Left renal cortex interstitium (tissue), 4 donors: ENCODE measurements around the gene HRH3. TPM values are rescaled to one million over a fixed set of nuclear protein-coding genes. Genes with fewer than 3 reads are reported as not detected.

Experiments used
- DNase-seq, 4 donors: peaks; one replicate each; pipeline ENCODE4 v3.0.0-alpha.2; 2013; ENCODE audit warnings: low read depth in 4 of 4, low spot score in 2 of 4, missing footprints in 1 of 4
- polyA plus RNA-seq, 4 donors: library from polyadenylated mRNA; unstranded; fragments of 120-200 nt; gene quantifications; one replicate each; pipeline ENCODE4 v1.2.1, GENCODE V29; 2013; ENCODE audit not compliant: insufficient read length in 4 of 4

The HRH3 gene
- polyA plus RNA-seq, 4 donors = 0.08 to 0.21 (median 0.14) TPM; not detected in 1

DNA sequence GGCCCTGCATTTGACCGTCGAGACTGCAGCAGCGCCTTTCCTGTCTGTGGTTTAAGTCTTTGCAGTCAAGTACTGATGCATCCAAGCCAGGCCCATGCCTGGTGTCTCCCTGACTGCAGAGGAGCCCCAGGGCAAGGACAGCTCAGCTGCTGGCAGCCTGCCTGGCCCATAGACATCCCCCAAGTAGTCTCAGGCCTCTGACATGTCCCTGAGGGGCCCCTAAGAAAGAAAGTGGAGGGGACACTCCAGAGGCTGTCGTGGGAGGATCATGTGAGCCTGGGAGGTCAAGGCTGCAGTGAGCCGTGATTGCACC is 18.0 kb downstream of the HRH3 start:
- no peak for DNase-seq

DNA sequence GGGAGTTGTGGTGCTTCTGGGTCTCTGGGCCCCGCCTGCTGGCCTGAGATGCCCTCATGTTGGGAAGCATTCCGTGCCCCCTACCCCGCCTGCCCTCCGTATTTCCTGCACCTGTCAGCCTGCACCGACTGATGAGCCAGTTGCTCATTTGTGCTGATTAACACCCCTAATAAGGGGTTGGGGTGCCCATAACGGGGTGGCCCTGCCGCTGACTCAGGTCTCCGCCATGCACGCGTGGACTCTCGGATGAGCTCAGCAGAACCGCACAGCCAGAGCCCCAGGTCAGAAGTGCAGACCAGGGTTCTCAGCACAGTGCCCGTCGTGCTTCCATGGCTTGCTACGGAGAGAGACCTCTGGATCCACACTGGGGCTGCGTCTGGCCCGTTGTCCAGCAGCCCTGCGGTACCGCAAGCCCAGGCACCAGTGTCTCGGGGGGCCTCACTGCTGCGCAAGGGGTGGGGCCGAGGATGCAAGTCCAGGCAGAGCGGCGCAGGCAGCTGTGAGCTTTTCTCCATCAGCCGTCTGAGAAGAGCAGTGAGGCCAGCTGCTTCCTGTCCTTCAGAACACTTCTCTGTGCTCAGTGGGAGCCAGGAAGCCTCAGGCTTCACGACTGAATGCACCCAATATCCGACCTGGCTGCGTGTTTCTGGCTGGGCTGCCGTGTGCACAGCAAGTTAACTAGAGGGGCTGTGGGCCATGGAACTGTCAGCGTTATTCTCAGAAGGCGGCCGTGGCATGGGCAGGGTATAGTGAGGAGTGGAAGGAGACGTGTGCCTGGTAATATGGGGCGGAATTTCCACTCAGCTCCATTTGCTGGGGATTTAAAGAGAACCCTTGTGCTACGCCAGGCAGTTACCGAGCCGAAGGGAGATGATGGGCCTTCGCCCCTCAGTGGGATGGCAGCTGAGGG is 18.6 kb downstream of the HRH3 start:
- DNase-seq = no peak

DNA sequence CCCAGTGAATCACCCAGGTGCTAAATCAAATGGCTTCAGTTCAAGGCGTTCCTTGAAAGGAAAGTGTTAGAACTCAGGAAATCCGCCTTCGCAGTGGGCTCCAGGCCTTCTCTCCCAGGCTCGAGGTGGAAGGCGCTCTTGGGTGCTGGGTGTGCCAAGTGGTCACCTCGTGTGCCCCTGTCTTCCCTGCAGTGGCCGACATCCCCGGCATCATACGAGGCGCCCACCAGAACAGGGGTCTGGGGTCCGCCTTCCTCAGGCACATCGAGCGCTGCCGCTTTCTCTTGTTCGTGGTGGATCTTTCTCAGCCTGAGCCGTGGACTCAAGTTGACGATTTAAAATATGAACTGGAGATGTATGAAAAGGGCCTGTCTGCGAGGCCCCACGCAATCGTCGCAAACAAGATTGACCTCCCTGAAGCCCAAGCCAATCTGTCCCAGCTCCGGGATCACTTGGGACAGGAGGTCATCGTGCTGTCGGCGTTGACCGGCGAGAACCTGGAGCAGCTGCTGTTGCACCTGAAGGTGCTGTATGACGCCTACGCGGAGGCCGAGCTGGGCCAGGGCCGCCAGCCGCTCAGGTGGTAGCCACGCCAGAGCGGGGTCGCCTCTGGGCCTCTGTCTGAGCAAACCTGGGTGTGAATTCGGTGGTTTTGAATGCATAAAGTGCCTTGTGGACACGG is 19.4 kb downstream of the HRH3 start:
- DNase-seq = no peak

DNA sequence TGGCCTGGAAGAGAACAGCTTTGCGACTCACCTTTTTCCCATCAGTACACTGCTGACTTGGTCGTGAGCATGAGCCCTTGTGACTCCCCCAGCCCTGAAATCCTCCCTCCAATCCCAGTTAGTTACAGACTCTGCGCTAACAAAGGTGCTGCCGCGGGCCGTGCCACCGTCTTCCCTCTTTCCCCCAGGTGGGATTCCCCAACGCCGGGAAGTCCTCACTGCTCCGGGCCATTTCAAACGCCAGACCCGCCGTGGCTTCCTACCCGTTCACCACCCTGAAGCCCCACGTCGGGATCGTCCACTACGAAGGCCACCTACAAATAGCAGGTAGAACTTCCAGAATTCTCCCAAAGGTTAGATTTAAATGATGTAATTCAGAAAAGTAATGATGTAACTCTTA is 21.1 kb downstream of the HRH3 start:
- no peak for DNase-seq

DNA sequence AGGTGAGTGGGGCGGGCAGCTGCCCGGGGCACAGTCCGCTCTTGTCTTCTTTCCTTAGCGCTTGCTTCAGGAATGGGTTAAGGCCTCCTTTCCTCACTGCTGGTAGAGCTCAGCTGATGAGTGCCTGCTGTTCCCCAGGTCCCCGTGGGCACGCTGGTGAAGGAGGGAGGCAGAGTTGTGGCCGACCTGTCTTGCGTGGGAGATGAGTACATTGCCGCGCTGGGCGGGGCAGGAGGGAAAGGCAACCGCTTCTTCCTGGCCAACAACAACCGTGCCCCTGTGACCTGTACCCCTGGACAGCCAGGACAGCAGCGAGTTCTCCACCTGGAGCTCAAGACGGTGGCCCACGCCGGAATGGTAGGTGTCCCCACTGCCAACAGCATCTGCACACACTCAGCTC is 21.6 kb downstream of the HRH3 start:
- no peak for DNase-seq

DNA sequence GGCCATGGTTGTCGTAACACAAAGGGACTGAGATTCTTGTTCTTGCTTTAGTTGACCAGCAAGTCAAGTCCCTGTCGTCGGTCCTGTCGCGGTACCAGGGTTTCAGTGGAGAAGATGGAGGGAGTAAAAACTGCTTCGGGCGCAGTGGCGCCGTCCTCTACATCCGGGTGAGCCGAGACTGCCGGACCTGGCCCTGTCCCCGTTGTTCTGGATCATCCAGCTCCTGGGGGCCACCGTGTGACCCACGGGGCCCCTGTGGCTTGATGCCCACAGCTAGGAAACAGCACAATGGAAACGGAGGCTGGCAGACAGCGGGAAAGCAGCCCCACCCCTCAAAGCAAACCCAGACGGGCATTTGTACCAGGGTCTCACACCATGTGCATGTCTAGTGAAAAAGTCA is 22.3 kb downstream of the HRH3 start:
- DNase-seq = no peak

DNA sequence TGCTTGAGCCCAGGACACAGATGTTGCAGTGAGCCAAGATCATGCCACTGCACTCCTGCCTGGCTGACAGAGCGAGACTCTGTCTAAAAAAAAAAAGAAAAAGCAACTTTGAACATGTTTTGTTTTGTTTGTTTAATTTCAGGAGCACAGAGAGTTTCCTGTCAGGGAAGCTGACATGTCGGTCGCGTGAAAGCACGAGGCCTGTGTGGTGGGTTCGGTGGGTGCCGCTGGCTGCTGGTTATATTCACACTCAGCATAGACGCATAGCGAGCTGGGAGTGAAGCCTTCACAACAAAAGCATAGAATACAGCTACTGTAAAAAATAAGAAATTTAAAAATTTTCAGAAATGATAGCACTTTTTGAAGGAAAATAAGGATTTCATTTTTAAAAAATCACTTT is 22.8 kb downstream of the HRH3 start:
- DNase-seq = no peak

DNA sequence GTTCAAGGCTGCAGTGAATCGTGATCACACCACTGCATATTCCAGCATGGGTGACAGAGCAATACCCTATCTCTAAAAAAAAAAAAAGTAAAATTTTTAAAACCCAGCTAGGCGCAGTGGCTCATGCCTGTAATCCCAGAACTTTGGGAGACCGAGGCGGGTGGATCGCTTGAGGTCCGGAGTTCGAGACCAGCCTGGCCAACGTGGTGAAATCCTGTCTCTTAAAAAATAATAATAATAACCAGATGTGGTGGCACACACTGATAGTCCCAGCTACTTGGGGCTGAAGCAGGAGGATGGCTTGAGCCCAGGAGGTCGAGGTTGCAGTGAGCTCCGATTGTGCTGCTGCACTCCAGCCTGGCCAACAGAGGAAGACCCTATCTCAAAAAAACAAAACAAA is 23.8 kb downstream of the HRH3 start:
- DNase-seq = no peak

DNA sequence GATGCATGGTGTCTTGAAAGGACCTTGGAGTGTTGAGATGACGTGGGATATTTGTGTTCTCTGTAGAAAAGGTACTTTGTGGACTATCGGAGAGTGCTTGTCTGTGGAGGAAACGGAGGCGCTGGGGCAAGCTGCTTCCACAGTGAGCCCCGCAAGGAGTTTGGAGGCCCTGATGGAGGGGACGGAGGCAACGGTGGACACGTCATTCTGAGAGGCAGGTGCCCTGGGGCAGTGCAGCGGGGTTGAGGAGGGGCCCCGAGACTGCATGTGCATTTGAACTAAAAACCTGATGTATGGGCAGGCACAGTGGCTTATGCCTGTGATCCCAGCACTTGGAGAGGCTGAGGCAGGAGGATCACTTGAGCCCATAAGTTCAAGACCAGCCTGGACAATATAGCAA is 24.3 kb downstream of the HRH3 start:
- no peak for DNase-seq

DNA sequence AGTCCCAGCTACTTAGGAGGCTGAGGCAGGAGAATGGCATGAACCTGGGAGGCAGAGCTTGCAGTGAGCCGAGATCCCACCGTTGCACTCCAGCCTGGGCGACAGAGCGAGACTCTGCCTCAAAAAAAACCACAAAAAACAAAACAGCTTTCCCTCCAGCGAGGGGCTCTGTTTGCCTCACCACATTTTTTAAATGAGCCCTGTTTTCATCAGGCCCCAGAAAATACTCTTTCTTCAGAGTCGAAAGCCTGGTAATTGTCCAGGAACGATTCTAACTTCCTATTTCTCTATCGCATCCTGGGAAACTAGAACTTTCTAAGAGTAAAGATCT is 25.0 kb downstream of the HRH3 start:
- DNase-seq = no peak

DNA sequence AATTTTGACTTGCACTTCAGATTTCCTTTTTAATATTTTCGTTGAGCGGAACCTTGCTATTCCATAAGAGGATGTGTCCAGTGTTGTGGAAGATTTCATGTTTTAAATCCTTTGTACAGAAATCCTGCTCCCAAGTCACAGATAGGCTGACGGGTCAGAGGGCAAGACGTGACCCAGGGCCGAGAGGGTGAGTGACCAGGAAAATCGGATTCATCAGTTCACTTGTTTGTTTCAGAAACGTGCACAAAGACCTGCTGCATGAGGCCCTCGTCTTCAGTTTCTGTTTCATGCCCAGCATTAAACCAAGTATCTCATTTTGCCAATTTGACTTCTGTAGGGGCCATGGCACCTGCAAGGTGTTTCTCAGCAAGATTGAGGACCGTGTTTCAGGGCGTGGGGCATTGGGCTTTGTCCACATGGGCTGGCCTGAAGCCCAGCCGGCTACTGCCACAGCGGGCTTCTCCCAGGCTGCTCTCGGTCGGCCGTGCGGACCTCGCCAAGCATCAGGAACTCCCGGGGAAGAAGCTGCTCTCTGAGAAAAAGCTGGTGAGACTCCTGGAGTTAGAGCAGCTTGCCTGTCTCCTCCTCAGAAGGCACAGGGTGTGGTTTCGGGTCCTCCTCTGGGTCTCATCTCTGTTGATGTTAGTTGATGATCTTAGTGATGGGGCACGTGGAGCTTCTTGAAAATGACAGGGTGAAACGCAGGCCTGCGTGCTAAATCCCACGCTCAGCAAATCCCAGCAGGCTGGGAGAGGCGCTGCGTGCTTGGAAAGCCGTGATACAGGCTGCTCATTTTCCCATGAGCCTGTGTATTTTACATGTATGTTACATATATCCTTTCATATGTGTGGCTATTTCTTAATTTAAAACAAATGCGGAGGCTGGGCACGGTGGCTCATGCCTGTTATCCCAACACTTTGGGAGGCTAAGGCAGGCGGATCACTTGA is 26.7 kb downstream of the HRH3 start:
- DNase-seq = no peak

DNA sequence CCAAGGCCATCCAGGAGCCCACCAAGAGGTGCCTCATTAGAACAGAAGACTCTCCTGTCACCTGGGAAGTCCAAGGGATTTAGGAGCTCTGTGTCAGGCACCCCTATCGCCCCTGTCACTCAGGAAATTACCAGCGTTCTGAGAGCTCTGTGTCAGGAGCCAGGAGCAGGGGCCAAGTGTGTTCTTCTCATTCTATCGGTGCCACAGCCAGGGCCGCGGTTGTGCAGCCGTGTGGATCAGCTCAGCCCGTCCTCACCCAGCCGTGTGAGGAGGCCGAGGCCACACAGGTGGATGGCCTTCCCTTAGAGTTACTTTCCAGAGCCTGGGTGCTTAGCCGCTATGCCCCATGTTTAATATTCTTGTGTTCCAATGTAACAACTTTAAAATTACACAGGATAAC is 27.4 kb downstream of the HRH3 start:
- no peak for DNase-seq

DNA sequence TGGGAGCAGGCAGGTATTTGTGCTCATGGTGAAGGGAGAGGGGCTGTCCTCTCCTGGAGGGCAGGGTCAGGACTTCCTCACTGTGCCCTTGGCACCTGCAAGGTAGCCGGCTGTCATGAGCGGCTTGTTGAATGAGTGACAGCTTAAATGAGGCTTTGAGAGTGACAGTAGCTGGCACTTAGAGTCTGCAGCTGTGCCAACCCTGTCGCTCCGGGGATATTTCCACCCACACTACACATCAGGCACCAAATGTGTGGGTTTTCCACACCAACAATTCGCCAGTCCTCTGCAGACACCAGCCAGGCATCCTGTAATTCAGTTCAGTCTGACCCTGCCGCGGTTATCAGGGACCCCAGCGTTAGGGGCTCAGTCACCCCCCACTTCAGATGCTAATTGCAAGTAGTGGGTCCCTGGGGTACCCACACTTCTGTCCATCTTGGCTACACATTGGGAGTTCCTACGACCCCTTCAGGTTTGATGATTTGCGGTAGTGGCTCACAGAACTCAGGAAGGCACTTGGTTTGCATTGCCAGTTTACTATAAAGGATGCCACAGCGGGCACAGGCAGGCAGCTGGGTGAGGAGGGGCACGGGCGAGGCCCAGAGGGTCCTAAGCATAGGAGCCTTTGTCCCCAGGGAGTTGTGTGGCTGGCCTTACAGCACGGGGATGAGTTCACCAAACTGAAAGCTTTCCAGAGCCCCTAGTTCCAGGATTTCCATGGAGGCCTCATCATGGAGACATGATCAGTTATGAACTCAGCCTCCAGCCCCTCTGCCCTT is 28.1 kb downstream of the HRH3 start:
- DNase-seq = no peak

DNA sequence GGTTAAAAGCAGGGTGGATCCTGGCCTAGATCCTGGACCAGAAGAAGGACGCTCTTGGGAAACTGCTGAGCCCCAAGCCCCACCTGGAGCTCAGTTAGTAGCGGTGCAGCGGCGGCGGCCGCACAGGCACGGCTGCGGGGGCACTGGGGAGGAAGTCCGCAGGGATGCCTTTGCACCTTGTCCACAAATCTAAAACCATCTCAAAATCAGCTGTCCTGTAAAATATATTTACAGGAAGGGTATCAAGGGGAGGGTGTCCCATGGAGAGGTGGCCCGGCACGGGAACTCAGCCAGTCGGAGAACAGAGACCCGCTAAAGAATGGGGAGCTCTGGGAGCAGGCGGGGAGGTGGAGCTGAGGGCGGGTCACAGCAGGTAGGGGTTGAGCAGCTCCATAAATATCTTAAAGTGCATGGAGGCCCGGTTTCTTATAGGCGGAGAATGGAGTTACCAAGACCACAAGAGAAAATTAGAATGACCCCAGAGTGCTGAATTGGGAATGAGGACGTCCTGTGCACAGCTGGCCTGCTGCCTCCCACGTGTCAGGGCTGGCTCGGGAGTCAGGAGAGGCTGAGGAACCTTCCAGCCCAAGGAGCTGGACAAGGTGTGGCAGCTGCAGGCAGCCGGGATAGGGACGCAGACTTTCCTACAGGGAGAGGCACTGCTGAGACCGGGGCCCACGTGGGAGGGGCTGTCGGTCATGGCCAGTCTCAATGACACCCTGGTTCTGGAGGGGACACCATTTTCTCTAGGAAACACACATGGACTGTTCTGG is 29.3 kb downstream of the HRH3 start:
- no peak for DNase-seq

DNA sequence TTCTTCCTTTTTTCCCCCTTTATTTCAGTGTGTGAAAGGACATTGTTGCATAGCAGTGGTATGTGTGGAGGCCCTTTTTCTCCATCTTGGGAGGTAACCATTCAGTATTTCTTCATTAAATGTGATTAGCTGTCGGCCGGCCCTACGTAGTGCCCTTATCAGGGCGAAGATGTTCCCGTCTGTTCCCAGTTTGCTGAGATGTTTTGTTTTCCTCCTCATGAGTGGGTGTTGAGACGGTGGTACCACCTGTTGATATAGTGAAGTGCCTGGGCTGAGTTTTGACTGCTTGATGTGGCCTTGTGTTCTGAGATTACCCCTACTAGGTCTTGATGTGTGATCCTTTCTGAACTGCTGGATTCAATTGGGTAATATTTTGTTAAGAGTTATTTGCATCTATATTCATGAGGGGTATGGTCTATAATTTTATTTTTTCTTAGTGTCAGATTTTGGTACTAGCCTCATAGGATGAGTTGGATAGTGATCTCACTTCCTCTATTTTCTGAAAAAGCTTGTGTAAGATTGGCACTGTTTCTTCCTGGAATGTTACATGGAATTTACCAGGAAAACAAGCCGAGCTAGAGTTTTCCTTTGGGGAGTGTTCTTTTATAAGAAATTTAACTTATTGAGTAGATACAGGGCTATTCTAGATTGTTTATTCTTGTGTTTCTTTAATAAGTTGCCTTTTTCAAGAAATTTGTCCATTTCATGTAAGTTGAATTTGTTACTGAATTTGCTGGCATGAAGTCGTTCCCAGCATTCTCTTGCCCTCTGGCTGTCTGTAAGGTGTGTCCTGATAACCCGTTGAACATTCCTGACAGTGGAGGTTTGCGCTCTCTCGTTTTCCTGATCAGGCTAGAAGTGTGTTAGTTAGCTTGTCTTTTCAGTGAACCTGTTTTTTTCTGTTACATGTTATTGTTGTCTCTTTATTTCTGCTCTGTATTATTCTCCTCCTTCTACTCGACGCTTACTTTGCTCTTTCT is 32.9 kb downstream of the HRH3 start:
- DNase-seq = no peak

DNA sequence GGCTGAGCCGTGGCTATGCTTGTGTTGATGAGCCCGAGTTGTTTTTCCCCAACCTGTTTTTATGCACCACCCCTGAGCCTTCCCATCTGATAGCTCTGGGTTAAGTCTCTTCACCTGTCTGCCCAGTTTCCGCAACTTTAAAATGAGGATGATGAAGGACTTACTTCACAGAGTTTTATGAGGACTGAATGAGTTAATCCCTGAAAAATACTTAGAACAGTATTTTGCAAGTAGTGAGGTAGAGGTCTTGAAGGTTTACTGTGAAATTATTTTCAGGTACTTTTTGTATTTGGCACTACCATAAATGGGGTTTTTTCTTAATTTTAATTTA is 34.0 kb downstream of the HRH3 start:
- DNase-seq = no peak

DNA sequence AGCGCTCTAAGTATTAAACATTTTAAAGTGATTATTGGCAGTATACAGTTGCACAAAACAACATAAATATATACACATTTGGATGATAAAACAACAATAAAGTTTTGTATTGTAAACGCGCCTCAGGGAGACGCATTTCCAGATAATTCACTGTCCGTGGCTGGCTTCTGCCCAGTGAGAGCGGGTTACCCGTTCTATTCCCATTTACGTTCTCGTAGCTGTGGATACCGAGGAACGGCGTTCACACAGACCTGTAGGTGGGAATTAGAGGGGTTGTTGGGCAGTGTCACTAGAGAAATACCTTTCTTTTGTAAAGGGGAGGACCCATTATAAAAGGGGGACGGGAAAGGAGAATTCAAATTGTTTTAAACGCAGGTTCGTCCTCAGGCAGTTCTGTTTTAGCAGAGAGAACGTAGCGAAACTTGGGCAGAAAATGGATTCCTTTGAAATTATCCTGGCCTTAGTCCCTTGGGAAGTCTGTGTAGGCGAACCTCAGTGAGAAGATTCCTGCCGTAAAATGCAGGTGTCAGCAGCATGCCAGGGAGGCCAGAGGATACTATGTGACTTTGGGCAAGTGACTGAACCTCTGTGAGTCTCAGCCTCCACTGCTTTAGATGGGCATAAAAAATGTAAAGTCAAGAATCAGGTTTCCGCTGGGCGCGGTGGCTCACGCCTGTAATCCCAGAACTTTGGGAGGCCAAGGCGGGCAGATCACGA is 36.5 kb downstream of the HRH3 start:
- DNase-seq = no peak
